NCI-H2196 treated with DMSO at 0.1 percent for 48 hours (cell line): ENCODE data around the gene SFRP5.

ENCODE experiments used
- DNase-seq: peaks from one replicate; lab custom pipeline; 2025; ENCODE audit not compliant: unreplicated experiment; lab: John Stamatoyannopoulos, UW

SFRP5 gene

GRCh38 chr10:97788552-97789442 lies 17.0 kb upstream of the SFRP5 start:
- DNase-seq: no peak

GRCh38 chr10:97785731-97786130 lies 13.9 kb upstream of the SFRP5 start:
- no peak for DNase-seq

- DNase-seq: no peak
Measured at GRCh38 chr10:97785231-97785630, 13.4 kb upstream of the SFRP5 start.

- no peak for DNase-seq
Measured at GRCh38 chr10:97784200-97784810, 12.5 kb upstream of the SFRP5 start.

GRCh38 chr10:97782455-97783228 lies 10.8 kb upstream of the SFRP5 start:
- no peak for DNase-seq

GRCh38 chr10:97781618-97782331 lies 10.0 kb upstream of the SFRP5 start:
- DNase-seq: no peak

GRCh38 chr10:97780841-97781617 lies 9.2 kb upstream of the SFRP5 start:
- no peak for DNase-seq

GRCh38 chr10:97779975-97780374 lies 8.2 kb upstream of the SFRP5 start:
- DNase-seq: no peak

- DNase-seq: no peak
Measured at GRCh38 chr10:97779492-97779891, 7.7 kb upstream of the SFRP5 start.

GRCh38 chr10:97778452-97779302 lies 6.9 kb upstream of the SFRP5 start:
- no peak for DNase-seq

- DNase-seq: no peak
Measured at GRCh38 chr10:97777143-97777542, 5.3 kb upstream of the SFRP5 start.

- no peak for DNase-seq
Measured at GRCh38 chr10:97774811-97775294, 3.1 kb upstream of the SFRP5 start.

- DNase-seq: no peak
Measured at GRCh38 chr10:97773096-97773495, 1.3 kb upstream of the SFRP5 start.

- no peak for DNase-seq
Measured at GRCh38 chr10:97771055-97771891, 526 bp downstream of the SFRP5 start.

- no peak for DNase-seq
Measured at GRCh38 chr10:97770255-97770654, 1.5 kb downstream of the SFRP5 start.

GRCh38 chr10:97768322-97769315 lies 3.2 kb downstream of the SFRP5 start:
- no peak for DNase-seq
